ENCODE data around the gene EMC6.
A peak's percentile ranks its signal among the peaks of the same experiment; 100 is the strongest.
"Not testable (repeated sequence)": the region's sequence is repeated elsewhere in the genome, so short reads cannot be mapped to it uniquely, and the experiment has no call there.

Gene EMC6

GRCh38 chr17:3698139-3698538 lies 29.5 kb downstream of the EMC6 start:
- DNase-seq (ENCODE audit: extremely low spot score): no peak
- ChIA-PET CTCF (interaction anchor here (1.4 kb wide), 1 partner anchor 39 kb away, joined by 4 read pairs; no protein-coding TSS in a partner anchor), POLR2A (no interaction called here)
- TF ChIP-seq CTCF (IDR thresholded peaks at IDR 0.05; ENCODE audit: control extremely low read depth, extremely low read depth, low read depth, missing control alignments): no peak

- TF ChIP-seq CTCF (IDR thresholded peaks at IDR 0.05; ENCODE audit: control extremely low read depth, extremely low read depth, low read depth, missing control alignments): no peak
- DNase-seq (ENCODE audit: extremely low spot score): no peak
- POLR2A ChIA-PET: no interaction called here
- CTCF ChIA-PET: interaction anchor here (0.9 to 1.3 kb wide), 2 partner anchors 17 to 38 kb away, joined by 3 to 4 read pairs; no protein-coding TSS in a partner anchor
Observed at GRCh38 chr17:3699951-3700350, 31.3 kb downstream of the EMC6 start.

GRCh38 chr17:3702041-3702539 lies 33.5 kb downstream of the EMC6 start:
- POLR2A ChIA-PET; CTCF ChIA-PET; DNase-seq (ENCODE audit: extremely low spot score): not testable (repeated sequence)

GRCh38 chr17:3704931-3705717 lies 36.5 kb downstream of the EMC6 start:
- ChIA-PET POLR2A (no interaction called here), CTCF (interaction anchor here (1.3 to 1.4 kb wide), 2 partner anchors 9 to 33 kb away, joined by 5 read pairs; partner anchors contain the start of gene P2RX5)
- DNase-seq (ENCODE audit: extremely low spot score): no peak
- no peak for TF ChIP-seq CTCF (IDR thresholded peaks at IDR 0.05; ENCODE audit: control extremely low read depth, extremely low read depth, low read depth, missing control alignments)

GRCh38 chr17:3705718-3705984 lies 37.0 kb downstream of the EMC6 start:
- POLR2A ChIA-PET: not testable (repeated sequence)
- CTCF ChIA-PET: interaction anchor here (1.4 to 1.5 kb wide), 2 partner anchors 10 to 122 kb away, joined by 3 to 5 read pairs; partner anchors contain the start of gene P2RX5

GRCh38 chr17:3708366-3708765 lies 39.8 kb downstream of the EMC6 start:
- POLR2A ChIA-PET: no interaction called here
- no peak for DNase-seq (ENCODE audit: extremely low spot score)
- CTCF ChIA-PET: interaction anchor here (0.9 to 3.2 kb wide), 3 partner anchors 13 to 29 kb away, joined by 3 to 16 read pairs (median 8); partner anchors contain the start of gene P2RX5
- TF ChIP-seq CTCF (IDR thresholded peaks at IDR 0.05; ENCODE audit: control extremely low read depth, extremely low read depth, low read depth, missing control alignments): no peak

More at GRCh38 chr17:3705718-3705984, 37.0 kb downstream of the EMC6 start:
- DNase-seq (ENCODE audit: extremely low spot score): not testable (repeated sequence)

- ChIA-PET POLR2A (no interaction called here), CTCF (interaction anchor here (0.9 to 3.4 kb wide), 9 partner anchors 7 to 117 kb away, joined by 3 to 15 read pairs (median 6); partner anchors contain the start of gene HASPIN)
- peak; percentile 87 for DNase-seq (ENCODE audit: extremely low spot score)
- TF ChIP-seq CTCF (IDR thresholded peaks at IDR 0.05; ENCODE audit: control extremely low read depth, extremely low read depth, low read depth, missing control alignments): no peak
Observed at GRCh38 chr17:3710951-3711383, 42.4 kb downstream of the EMC6 start.
